ENCODE measurements around the gene SPOCK2. TPM values are rescaled to one million over a fixed set of nuclear protein-coding genes. Genes with fewer than 3 reads are reported as not detected.

SPOCK2 gene
- total and polyA plus RNA-seq, 10 of the 15 experiments (the other 5 are each of a cell fraction or from before 2014, with no cell fraction given) = 0.02 to 1.5 (median 0.58) TPM

- SMC1A ChIA-PET (ENCODE audit: uncharacterized antibody, unreplicated experiment) = interaction anchor here (0.6 to 1.1 kb wide), 4 partner anchors 40 to 212 kb away, joined by 3 to 4 read pairs (median 4); no protein-coding TSS in a partner anchor
- DNase-seq (ENCODE audit: low read depth, low spot score) (no peak), FAIRE-seq (no peak), ATAC-seq (no peak)
- H3K27me3 ChIP-seq (replicated peaks in 1 of 2; ENCODE audit: control insufficient read depth in 2 of 2, insufficient read depth in 2 of 2, low read length in 1 of 2) = peaks cover 15 to 16% of the 10 kb centered on the region in 2 experiments
- H4K20me1 ChIP-seq (ENCODE audit: control insufficient read depth, insufficient read depth) = no peaks in the 10 kb centered on the region
- no peak overlapping the region for H3K4me3 ChIP-seq
- POLR2A ChIA-PET = interaction anchor here (0.7 kb wide), 1 partner anchor 42 kb away, joined by 3 read pairs; no protein-coding TSS in a partner anchor
- no peaks in the 10 kb centered on the region for H3K79me2 ChIP-seq (ENCODE audit: control insufficient read depth, insufficient read depth, low read length)
- H3K9me3 ChIP-seq (replicated peaks; ENCODE audit: control insufficient read depth, insufficient read depth, low read length) = no peaks in the 10 kb centered on the region
- TF ChIP-seq ZNF592 (IDR thresholded peaks at IDR 0.05) (no peak), ZNF384 (IDR thresholded peaks at IDR 0.05; ENCODE audit: borderline replicate concordance, low read depth, low read length) (no peak), SIN3A (IDR thresholded peaks at IDR 0.05; ENCODE audit: low read depth, low read length) (no peak), CREM (IDR thresholded peaks at IDR 0.05; ENCODE audit: low read depth) (no peak), NKRF (conservative IDR thresholded peaks at IDR 0.05) (no peak), RFX5 (IDR thresholded peaks at IDR 0.05; ENCODE audit: low read depth, low read length) (no peak), RAD51 (IDR thresholded peaks at IDR 0.05) (no peak), CEBPZ (IDR thresholded peaks at IDR 0.05; ENCODE audit: low read depth, low read length) (no peak), SRF (IDR thresholded peaks at IDR 0.05; ENCODE audit: low read depth in 2 of 2, low read length in 2 of 2) (no peak), SUPT20H (IDR thresholded peaks at IDR 0.05; ENCODE audit: borderline replicate concordance, control insufficient read depth, low read depth, low read length) (no peak), BCL11A (IDR thresholded peaks at IDR 0.05; ENCODE audit: low read depth, low read length) (no peak), STAT1 (conservative IDR thresholded peaks at IDR 0.05) (no peak)
- peaks cover 0 to 3% of the 10 kb centered on the region in 2 experiments; a peak in 2 of 4 replicates for H3K36me3 ChIP-seq (ENCODE audit: control insufficient read depth in 2 of 2, insufficient read depth in 2 of 2, low read length in 1 of 2)
- RAD21 ChIA-PET (ENCODE audit: unreplicated experiment) = interaction anchor here (0.8 to 1.5 kb wide), 3 partner anchors 11 to 127 kb away, joined by 3 to 5 read pairs (median 3); no protein-coding TSS in a partner anchor
- WGBS (ENCODE audit: insufficient coverage, insufficient replicate concordance, low lambda C conversion rate, missing lambda C conversion rate) = 78% methylated on average over 3 of the region's 3 CpGs
- no peak overlapping the region for H3K9ac ChIP-seq (ENCODE audit: control insufficient read depth, insufficient read depth, low read length)
- BruUV-seq (replicated peaks) = no TSS peak
- H3K27ac ChIP-seq (ENCODE audit: control insufficient read depth, insufficient read depth) = no peak overlapping the region
- in situ Hi-C loops (cut with MboI) (no loop called here), intact Hi-C loops (cut with micrococcal nuclease; ENCODE audit: unreplicated experiment) (no loop called here)
- CTCF ChIA-PET = interaction anchor here (0.6 to 1.3 kb wide), 7 partner anchors 10 to 1802 kb away, joined by 3 to 4 read pairs (median 3); no protein-coding TSS in a partner anchor
- no peak overlapping the region for H3K4me2 ChIP-seq (ENCODE audit: control insufficient read depth, insufficient read depth)
- 0 out of 2 replicates have a peak, but pooled peaks cover 10% of the 10 kb centered on the region for H3K4me1 ChIP-seq (ENCODE audit: control insufficient read depth, insufficient read depth, low read length)
- no peak overlapping the region for H2AFZ ChIP-seq (ENCODE audit: control insufficient read depth, low read depth, low read length)
Observed at GRCh38 chr10:72090326-72090725, 2.0 kb upstream of the SPOCK2 start.

Data from GM12878 (cell line).